DMS79 treated with DMSO at 0.1 percent for 48 hours (cell line): Measurements from ENCODE around the gene CDKAL1.
A peak's percentile ranks its signal among the peaks of the same experiment; 100 is the strongest.
"Not testable (repeated sequence)": the region's sequence is repeated elsewhere in the genome, so short reads cannot be mapped to it uniquely, and the experiment has no call there.

ENCODE experiments used
- DNase-seq: peaks from one replicate; lab custom pipeline; 2025; lab: John Stamatoyannopoulos, UW

The CDKAL1 gene

DNA sequence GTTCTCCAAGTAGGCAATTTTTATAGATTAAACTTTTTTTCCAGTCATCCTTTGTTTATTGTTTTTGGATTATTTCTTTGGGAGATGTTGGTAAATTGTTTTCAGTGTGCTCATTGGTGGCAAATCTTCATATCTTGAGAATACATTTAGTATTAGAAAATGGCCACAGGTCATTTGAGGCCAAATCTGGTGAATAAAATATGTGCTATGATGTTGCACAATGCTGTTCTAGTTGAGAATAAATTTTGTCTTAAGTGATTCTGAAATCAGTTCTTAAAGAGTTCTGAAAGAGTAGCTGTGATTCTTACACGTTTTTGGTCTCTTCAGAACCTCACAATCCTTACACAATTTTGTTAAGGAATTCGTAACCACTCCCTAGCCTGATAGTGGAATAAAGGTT lies 20.1 kb downstream of the CDKAL1 start:
- DNase-seq, result no peak

DNA sequence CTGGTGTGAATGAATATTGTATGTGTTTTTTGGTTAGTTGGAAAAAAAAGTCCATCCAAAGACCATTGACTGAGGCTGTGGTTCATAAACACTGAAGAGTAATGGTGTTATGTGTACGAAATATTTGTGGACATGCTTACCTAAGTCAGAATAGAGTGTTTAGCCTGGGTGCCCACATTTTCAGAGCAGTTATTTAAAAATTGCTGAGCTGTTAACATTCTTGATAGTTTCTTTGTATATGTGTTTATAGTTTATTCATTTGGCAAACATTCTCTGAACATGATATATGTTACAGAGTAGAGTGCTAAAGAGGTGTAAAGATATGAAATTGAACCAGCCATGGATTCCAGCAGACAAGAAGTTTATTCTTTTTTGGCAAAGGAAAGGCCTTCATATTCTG lies 20.6 kb downstream of the CDKAL1 start:
- no peak for DNase-seq

DNA sequence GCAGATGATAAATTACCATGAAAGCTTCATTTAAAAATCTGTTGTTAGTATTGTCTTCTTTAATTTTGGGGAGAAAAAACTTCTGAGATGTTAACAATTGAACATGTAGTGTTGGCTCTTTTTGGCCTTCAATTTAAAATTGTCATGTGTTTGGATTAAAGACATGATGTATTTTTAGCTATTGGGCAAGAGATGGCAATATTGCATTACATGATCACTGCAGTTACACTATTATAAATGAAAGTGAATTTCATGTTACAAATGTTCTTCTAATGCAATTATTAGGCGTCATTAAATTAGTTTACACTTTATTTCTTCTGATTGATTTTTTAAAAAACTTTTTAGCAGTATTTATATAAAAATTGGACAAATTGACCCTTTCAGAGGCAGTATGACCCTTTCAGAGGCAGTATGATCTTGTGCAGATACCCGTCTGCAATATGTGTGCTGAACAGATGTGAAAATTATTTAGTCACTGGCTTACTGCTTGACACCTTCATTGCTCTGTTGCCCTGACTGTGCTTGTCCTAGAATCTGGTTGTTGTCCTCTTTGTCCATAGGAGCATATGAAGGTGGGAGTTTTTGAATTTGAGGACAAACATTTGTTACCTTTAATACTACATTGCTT lies 25.8 kb downstream of the CDKAL1 start:
- DNase-seq, result no peak

DNA sequence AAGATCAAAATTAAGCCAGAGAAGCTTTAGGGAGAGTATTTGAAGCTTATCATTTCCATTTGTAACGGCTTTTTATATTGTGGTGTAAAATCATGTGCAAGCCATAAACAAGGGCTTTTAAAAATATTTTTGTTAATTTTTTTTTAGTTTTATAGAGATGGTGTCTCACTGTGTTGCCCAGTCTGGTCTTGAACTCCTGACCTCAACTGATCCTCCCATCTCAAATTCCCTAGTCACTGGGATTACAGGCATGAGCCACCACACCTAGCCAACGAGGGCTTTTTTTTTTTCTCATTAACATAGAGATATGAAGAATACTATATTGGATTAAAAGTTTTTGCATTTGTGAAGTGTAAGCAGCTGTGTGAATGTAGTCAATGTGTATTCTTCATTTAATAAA lies 29.1 kb downstream of the CDKAL1 start:
- no peak for DNase-seq

DNA sequence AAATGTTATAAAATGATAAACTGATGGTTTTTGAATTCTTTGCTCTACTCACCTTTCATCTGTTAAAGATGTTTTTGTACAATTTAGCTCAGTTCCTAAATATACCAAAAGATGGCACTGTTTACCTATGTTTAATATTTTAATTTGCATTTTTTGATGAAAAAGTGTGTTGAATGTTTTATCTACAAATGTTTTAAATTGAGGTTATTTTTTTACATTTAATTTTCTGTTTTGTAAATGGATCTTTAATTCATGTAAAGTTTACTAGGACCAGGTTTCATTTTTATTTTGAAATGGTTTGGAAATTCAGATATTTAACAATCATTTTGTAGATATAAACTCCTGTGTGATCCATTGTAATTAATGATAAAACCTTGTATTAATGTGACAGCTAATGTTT lies 30.0 kb downstream of the CDKAL1 start:
- DNase-seq, result no peak

DNA sequence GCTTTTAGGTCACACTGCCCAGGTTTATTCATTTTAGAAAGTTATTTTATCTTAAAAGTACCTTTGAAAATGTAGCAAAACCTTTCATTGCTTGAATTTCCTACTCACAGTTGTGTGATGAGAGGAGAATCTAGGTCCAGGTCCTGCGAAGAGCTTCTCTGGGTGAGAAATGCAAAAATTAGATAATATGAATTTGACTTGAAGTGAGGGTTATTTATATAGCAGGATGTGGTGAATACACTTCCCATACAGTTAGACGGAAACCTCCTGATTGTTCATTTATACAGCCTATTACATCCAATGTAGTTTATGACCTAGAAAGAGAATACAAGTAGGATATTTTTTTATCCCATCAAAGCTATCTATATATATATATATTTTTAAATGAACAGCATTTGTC lies 30.5 kb downstream of the CDKAL1 start:
- DNase-seq, result no peak

DNA sequence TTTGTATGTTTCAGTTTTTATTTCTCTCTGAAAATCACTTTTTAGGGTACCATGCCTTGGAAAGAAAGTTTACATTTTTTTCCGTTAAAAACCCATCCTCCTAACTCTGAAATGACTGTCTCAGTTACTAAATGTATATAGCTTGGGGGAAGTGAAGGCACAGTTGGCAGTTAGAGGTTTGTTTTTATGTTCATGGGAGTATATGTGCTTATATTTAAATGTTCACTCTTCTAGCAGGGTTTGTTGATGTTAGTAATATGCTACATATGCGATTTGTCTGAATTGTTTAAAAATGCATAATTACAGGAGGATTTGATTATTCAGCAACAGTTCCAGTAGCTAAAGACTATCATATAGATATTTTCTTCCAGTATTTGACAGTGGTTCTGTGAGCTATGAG lies 31.1 kb downstream of the CDKAL1 start:
- DNase-seq, result no peak

DNA sequence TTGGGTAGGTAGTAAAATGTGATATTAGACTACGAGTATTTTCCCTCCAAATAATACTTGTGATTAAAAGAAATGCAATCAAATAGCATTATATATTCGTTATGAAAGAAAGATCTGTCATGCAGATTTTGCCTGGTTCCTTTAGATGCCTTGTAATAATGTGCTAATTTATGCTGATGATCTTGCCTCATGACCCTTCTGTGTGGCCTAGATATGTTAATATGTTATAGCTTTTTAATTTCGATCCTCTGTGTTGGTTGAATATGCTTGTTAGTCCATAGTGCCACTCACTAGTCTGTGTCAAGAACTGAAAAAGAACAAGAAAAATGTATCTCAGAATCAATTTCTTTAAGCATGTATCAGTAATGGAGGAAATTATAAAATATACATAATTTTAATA lies 31.9 kb downstream of the CDKAL1 start:
- no peak for DNase-seq

DNA sequence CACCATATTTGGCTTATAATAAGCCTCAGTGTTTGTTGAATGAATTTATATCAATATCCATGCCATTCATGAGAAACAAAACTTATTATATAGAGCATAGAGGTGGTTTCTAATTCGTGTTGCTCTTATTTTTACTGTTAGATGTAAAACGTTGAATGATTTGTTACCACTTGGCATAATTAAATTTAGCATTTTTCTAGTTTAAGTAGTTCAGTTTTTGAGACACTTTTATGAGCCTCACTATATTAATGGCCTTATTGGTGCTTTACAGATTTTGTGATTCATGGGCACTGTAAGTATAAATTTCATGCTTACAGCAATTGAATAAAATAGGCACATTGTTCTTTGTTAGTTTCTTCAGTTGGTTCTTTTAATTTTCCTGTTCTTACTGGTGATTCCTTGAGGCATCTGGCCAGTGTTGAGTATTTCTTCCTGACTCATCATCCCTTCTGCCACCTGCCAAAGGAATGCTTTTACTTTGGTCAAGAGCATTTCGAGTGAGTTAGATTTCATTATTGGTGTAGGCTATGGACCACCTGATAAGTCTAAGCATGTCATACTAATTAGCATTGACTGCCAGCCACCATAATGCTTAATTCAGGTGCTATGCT lies 34.8 kb downstream of the CDKAL1 start:
- DNase-seq, result peak; percentile 98

DNA sequence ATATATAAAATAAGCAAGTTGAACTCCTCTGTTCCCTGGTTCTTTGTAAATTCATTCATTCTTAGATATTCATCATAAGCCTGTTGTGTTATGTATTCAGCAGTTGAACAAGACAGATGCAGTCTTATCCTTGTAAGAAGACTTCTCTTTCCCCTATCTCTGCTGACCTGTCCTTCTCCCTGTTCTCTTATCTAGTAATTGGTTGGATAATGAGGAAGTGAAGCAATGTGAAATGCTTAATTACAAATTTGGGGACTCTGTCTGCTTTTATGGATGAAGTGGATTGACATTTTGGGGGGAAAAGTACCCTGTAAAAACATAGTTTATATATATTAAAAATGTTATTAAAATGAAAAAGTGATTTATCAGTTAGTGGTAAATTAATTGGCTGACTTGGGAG lies 37.0 kb downstream of the CDKAL1 start:
- DNase-seq, result no peak

DNA sequence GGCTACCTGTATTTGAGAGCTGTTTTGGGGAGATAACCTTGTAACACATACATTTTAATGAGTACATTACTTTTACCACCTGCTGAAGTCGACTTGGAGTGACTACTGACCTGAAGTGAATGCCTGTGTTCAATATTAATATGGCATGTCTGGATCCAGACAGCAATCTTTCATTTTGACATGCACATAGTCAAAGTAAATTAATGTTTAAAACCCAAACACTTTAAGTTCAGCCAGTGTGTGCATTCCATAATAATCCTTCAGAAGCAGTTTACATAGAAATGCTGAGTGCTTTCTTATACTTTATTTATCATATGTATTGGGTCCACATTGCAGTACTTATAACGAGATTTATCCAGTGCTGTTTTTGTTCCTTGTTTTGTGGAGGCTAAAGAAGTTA lies 38.0 kb downstream of the CDKAL1 start:
- DNase-seq, result no peak

DNA sequence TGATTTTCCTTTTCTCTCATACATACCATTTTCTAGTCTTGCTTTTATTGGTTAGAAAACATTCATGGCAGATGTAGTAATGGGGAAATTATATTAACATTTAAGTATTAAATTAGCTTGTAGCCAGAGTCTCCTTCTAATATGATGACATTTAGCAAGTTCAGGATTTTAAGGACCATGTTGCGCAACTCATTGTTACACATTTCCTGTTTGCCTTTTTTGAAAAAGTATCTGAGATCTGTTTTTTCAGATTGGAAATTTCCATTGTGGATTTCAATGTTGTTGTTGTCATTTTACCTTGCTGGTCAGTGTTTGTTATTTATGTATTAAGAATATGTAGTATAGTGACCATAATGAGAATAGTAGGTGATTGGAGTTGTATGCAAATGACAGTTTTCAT lies 38.7 kb downstream of the CDKAL1 start:
- no peak for DNase-seq

DNA sequence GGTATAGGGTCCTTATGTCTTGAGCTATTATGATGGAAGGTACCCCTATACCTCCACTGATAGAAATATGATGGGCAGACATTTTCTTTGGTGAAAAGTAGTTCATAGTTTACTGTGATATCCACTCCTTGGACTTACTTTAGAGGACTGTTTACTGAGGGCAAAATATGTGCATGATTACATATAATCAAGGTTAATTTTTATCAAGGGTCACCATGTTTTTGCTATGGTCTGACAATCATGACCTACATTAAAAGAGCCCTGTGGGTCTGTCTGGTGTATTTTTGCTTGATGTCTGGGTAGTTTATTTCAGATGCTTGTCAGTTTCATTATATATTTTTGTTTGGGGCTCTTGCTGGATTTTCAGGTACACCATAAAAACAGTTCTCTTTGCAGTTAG lies 40.1 kb downstream of the CDKAL1 start:
- DNase-seq, result no peak

DNA sequence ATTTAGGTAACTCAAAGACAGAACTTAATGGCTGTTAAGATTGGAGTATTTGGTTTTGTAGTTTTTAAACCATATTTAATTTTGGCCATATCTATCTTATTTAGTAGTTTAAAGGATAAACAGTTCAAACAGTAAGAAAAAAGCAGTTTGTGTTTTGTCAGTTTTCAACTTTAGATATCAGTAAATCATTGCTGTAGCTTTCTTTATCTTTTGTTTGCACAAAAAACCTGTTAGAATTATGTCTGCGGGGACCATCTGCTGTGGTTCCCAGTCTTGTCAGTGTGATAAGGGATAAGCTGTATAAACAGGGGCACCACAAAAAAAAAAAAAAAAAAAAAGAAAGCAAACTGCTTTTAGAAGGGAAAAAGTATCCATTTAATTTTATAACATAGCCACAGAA lies 40.9 kb downstream of the CDKAL1 start:
- no peak for DNase-seq

DNA sequence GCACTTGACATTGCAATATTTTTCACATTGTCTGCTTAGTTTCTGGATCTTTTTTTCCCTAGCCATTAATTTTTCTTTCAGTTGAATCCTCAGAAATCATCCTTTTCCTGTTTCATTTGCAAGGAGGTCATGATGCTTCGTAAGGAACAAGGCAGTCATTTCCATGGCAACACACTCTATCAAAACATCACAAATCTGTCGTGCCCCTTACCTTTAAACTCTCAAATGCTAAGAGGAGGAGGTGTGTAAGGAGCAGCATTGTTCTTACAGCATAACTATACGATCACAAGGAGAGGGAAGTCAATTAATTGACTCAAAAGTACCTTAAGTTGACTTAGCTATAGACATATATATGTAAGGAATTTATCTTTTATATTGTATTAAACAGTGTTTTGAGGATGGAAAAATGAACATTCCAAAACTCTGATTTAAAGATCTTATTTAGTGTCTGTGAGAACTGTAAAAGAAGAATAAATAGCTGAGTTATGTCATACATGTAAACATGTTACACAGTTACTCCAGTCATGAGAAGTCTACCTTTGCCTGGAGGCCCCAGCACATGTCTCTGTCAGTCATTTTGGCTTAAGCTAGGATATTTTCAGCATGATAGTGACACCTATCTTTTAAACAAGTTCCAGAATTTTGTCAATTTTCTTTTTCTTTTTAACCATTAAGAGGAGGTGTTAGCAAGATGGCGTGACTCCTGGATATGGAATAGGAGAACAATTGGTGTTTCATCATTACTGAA lies 41.6 kb downstream of the CDKAL1 start:
- no peak for DNase-seq

DNA sequence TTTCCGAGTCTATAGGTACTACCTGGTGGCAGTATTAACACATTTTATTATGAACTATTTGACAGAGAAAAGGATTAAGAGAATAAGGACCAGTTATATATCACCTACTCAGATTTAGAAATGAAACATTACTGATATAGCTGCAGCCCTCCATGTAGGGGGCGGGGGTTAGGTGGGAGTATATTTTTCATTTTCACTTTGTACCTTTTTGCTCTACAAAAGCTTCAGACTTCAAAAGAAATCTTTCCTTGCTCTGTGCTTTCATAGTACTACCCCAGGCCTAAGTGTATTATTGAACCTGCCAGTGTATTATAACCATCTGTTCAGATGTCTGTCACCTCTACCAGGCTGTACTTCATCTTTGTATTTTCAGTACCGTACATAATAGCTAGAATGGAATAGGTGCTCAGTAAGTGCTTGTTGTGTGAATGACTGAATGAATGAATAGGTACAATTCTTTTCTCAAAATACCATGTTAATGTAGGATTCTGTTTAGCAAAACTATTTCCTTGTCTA lies 43.0 kb downstream of the CDKAL1 start:
- no peak for DNase-seq

DNA sequence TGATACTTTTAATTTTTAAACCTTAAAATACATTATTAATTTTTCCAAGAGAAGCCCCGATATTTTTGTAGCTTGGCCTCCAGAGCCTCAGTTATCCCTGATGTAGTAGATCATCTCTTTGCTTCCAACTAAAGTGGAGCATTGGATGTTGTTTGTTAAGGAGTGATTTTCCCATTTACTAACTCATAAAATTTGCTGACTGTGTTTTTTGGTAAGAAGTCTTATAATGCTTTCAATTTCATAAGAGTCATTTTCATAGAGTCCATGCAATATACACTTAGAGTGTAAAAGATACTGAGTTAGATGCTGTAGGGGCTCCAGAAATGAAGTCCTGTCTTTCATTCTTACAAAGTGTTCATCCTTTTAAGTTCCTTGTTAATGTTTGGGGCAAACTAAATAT lies 46.8 kb downstream of the CDKAL1 start:
- no peak for DNase-seq

DNA sequence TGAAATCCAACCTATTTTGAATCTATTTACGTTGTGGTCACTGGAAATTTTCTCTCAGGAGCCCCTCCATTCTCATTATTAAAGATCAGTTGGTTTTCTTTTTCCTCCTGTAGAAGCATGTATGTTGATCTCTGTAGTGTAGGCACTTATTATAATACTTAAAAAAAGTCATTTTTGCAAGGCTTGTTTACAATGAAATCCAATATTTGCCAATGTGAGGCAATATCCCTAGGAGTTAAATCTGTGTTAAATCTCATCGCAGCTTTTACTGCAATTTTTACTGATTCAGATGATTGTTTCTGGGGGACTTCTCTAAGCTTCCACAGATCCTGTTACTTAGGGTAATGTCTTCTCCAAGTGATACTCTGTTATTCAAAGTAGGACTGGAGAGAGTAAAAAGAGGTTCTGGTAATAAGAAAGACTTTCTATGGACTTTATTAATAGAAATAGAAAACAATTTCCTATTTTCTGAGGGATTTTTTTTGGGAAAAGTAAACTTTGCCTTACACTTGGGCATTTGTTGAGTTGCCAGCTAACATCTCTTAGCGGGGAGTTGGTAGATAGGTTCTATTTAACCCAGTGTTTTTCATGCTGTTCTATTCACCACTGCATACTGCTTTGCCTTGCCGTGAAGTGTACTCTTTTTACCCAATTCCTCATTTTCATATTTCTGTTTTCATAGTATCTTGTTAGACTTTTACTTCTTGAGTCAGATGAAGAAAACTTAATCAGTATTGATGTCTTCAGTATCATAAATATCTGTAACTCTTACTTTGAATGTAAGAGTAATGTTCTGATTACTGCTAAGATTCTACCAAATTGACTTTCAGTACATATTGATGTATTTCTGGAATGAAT lies 48.6 kb downstream of the CDKAL1 start:
- no peak for DNase-seq

DNA sequence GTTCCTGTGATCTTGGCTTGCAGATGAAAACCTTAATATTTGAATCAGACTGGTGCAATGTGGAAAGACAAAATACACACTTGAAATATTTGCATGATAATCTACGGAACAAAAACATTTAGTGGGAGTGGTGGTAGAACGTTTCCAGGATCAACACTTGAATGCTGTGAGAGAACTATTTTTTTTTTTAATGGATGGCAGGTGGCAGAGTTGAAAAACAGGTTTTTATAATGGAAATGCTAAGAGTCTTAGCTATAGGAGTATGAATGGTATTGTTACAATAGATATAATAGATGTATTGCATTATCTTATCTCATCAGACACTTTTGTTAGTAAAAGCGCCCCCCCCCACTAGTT lies 49.2 kb downstream of the CDKAL1 start:
- peak; percentile 88 for DNase-seq

DNA sequence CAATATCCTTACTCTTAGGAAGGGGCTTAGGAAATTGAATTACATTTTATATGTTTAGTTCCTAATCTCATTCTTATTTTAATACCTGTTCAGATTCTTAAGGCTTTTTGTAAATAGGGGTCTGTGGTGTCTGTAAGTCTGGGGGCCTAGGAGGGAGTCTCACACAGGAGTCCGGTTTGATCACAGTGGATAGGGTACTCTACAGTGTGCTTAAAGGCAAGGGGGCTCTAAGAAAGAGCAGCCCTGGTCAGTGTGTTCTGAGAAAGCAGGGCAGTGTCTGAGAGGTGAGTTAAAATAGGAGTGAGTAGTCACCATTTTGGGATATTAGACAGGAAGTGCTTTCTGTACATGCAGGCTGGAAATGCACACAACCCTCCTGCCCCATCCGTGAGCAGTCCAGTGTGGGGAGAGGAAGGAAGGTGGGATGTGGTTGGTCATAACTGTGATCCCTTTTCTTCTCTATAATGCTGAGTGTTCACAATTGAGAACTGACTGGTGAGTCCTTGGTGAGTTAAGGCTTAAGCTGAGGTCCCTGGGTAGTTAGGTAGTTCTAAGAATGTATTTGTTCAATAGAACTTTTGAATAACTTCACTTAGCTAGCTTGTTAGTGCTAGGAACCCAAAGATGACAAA lies 50.0 kb downstream of the CDKAL1 start:
- no peak for DNase-seq

DNA sequence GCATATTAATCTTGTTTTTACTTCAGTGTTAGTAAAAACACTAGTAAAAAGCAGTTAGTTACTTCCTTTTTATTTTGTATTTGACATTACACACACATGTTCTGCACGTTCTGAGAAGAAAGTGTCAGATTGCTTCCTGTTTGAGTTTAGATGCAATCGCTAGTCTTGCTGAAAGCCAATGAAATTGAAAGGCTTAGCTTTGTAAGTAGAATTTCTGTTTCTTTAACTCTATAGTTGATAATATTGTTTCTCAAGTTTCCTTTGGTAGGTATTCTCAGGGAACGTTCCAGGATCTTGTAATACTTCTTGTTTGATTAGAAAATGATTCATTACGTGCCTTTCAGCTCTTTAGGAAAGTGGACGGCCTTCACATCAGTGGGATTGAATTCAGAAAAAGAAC lies 55.0 kb downstream of the CDKAL1 start:
- DNase-seq, result no peak

DNA sequence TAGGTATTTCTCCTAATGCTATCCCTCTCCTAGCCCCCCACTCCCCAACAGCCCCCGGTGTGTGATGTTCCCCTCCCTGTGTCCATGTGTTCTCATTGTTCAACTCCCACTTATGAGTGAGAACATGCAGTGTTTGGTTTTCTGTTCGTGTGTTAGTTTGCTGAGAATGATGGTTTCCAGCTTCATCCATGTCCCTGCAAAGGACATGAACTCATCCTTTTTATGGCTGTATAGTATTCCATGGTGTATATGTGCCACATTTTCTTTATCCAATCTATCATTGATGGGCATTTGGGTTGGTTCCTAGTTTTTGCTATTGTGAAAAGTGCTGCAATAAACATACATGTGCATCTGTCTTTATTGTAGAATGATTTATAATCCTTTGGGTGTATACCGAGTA lies 56.2 kb downstream of the CDKAL1 start:
- DNase-seq, result not testable (repeated sequence)
